Measurements from ENCODE around the gene CEP131.
A peak's percentile ranks its signal among the peaks of the same experiment; 100 is the strongest.

The CEP131 gene

GRCh38 chr17:81251709-81252301 is 29.0 kb upstream of the CEP131 start:
- no peak for DNase-seq (ENCODE audit: low read depth)

DNA sequence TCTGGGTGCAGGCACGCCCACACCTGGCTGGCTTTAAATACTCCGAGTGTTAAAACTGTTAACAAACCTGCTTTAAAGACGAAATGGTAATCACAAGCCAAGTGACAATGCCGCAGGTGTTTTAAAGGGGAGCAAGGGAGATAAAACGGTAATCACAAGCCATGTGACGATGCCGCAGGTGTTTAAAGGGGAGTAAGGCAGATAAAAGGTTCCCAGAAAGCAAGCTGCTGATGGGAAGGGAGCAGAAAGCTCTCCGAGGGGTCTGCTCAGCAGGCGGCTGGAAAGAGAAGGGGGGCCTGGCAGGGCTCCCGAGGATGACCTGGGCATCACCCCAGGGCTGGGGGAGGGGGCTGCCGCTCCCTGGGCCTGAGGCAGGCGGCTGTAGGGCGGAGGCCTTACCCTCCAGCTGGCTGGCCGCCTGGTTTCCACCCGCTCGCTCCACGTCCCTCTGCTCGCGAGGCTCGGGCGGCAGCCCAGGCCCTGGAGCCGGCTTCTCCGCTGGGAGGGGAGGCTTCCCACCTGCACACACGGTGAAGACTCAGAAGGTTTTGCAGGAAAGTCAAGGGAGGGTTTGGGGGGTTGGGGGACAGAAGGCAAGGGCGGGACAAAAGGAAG is 28.4 kb upstream of the CEP131 start:
- no peak for DNase-seq (ENCODE audit: low read depth)

DNA sequence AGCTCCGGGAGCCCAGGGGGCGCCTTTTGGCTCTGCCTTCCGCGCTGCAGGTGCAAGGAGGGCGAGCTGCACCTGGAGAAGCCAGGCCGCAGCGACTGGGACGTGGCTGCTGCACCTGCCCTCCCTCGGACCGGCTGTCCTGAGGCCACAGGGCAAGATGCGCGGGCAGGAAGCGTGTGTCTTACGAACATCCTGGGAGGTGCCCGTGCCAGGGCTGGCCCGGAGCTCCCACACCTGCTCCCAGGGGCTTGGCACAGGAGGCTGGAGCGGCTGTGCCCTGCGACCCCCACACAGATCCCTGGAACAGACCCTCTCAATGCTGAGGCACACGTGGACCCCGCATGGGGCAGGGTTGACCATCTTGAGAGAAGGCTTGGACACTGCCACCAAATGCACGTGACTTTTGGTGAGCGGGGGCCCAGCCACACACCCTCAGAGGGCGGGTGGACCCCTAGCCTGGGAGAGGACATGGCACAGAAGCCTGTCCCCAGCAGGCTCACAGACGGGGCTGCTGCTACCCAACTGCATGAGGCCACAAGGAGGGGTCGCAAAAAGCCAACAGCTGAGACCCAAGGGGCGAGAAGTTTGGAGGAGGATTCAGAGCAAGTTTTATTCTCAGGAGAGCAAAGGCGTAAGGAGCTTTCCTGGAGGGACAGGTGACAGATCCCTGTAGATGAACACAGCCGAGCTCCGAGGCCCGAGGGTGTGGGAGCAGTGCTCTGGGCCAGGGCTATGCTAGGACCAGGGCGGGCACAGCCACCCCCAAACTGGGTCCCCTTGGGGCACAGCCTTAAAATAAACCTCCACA is 27.7 kb upstream of the CEP131 start:
- no peak for DNase-seq (ENCODE audit: low read depth)

- no peak for DNase-seq (ENCODE audit: low read depth)
These were observed 26.7 kb upstream of the CEP131 start for GRCh38 chr17:81249223-81250040.

- DNase-seq (ENCODE audit: low read depth), result no peak
These were observed 25.9 kb upstream of the CEP131 start for GRCh38 chr17:81248649-81249048.

DNA sequence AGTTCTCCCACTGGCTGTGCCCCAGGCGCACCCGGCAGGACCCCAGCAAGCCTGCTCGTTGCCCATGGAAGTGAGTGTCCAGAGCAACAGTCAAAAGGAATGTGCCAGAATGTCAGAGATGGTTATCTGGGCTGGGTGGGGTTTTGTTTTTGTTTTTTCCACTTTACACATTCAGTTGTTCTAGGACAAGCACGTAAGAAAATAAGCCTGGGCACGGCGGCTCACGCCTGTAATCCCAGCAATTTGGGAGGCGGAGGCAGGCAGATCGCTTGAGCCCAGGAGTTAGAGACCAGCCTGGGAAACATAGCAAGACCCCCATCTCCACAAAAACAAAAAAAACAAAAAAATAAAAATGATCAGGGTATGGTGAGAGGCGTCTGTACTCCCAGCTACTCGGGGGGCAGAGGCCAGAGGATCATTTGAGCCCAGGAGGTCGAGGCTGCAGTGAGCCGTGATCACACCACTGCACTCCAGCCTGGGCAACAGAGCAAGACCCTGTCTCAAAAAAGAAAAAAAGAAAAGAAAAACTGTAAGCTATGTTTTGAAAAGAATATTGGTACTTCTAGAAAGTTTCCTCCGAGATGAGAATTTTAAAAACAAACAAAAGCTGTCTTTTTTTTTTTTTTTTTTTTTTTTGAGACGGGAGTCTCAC is 24.7 kb upstream of the CEP131 start:
- no peak for DNase-seq (ENCODE audit: low read depth)

GRCh38 chr17:81246679-81247338 is 24.0 kb upstream of the CEP131 start:
- DNase-seq (ENCODE audit: low read depth), result no peak

GRCh38 chr17:81246343-81246670 is 23.5 kb upstream of the CEP131 start:
- DNase-seq (ENCODE audit: low read depth), result no peak

DNA sequence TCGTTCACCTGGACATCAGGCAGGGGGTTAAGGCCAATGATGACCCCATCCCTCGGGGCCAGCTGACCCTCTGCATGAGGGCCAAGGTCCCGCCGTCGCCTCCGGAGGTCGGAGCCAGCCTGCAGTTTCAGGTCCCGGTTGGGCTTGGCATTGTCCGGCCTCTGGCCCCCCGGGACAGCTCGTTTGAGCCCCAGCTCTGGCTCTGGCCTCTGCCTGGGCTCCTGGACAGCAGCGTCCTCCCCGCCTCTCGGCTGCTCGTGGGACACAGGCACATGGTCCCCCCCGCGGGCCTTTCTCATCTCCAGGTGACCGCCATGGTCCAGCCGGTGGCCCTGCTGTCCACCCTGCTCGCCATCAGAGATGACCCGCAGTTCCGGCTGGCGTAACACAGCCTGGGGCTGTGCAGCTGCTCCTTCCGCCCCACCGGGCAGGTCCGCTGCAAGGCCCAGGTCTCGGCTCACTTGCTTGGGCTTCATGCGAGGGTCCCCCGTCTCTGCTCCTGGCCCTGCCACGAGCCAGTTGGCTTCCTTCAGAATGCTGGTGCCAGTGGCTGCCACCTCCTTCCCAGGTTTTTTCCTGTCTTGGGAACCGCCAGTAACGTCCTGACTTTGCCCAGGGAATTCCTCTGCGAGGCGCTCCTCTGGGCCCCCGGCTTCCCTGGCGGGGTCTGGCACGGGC is 23.0 kb upstream of the CEP131 start:
- no peak for DNase-seq (ENCODE audit: low read depth)

- no peak for DNase-seq (ENCODE audit: low read depth)
These were observed 22.4 kb upstream of the CEP131 start for GRCh38 chr17:81245024-81245664.

GRCh38 chr17:81244358-81245023 is 21.7 kb upstream of the CEP131 start:
- DNase-seq (ENCODE audit: low read depth), result no peak

DNA sequence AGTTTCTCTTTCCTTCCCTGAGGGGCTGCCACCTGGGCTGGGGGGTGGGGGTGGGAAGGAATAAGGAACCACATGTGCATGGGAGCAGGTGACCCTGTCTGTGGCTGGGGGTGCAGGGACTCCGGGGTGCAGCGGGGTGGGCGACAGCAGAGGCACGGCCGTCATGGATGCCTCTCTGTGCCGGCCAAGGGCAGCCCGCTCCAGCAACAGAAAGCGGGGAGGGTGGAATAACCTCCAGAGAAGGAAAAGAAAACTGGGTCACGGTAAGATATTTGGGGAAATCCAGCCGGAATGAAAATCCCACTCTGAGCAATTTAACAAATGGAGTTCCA is 20.5 kb upstream of the CEP131 start:
- DNase-seq (ENCODE audit: low read depth), result no peak

DNA sequence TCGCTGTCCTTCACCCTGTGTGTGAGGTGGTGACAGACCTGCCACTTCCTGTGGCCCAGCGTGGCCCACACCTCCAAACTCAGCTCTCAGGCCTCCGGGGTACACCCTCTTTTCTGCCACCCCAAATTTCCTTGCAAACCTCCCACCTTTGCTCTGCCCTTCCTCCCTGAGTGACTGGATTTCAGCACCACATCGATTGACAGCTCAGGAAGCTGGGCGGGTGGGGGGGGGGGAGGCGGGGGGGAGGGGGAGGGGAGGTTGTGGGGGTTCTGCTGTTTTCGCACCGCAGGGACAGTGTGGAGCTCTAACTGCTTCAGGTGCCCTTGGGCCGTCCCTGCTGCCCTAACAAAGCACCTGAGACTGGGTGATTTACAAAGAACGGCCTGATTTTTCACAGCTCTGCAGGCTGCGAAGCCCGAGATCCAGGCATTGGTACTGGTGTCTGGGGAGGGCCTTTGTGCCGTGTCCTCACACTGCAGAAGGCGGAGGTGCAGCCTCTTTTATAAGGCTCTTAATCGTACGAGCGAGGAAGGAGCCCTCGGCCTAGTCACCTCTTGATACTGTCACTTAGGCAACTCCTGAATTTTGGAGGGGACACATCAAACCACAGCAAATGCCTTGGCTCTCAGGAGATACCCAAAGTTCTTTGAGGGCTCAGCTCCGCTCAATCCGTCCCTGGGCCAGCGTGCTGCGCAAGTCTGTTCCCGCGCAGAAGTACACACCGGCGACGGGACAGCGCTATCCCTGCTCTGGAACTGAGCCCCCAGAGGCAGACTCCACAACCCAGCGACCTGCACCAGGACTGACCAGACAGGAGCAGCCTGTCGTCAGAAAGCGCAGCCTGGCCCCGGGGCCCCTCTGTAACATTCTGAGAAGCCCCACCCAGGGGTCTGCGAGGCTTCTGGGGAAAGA is 19.9 kb upstream of the CEP131 start:
- no peak for DNase-seq (ENCODE audit: low read depth)

GRCh38 chr17:81241648-81242420 is 19.1 kb upstream of the CEP131 start:
- no peak for DNase-seq (ENCODE audit: low read depth)

GRCh38 chr17:81241203-81241602 is 18.4 kb upstream of the CEP131 start:
- no peak for DNase-seq (ENCODE audit: low read depth)

- no peak for DNase-seq (ENCODE audit: low read depth)
These were observed 18.0 kb upstream of the CEP131 start for GRCh38 chr17:81240761-81241160.

- DNase-seq (ENCODE audit: low read depth), result peak; percentile 26
These were observed 17.2 kb upstream of the CEP131 start for GRCh38 chr17:81239714-81240555.
